K562 (cell line): ENCODE data around the gene CDC45. TPM values are rescaled to one million over a fixed set of nuclear protein-coding genes. Genes with fewer than 3 reads are reported as not detected.
A peak's percentile ranks its signal among the peaks of the same experiment; 100 is the strongest.

Experiments used
- ASH1L ChIP-seq: fragments of 450-650 bp; IDR thresholded peaks from 2 replicates; pipeline ENCODE4 v1.6.1; 2018; ENCODE audit warnings: borderline replicate concordance, mild to moderate bottlenecking, low read depth; ENCODE audit not compliant: partially characterized antibody
- EP400 ChIP-seq: fragments of 450-650 bp; IDR thresholded peaks from 2 replicates; pipeline ENCODE4 v1.6.1; 2017; ENCODE audit warnings: antibody characterized with exemption, mild to moderate bottlenecking, moderate library complexity
- ETV1 ChIP-seq: fragments of 450-650 bp; conservative IDR thresholded peaks from 2 replicates; pipeline ENCODE4 v1.6.1; 2016; ENCODE audit warnings: missing genetic modification characterization, control low read depth, low read depth, missing compliant biosample characterization
- FOXJ2 ChIP-seq: fragments of 200-800 bp; sonication (Bioruptor generic); IDR thresholded peaks from 2 replicates; pipeline ENCODE4 v1.6.1; 2016; ENCODE audit warnings: missing genetic modification characterization, missing compliant biosample characterization
- HDAC1 ChIP-seq, 2 experiments: fragments of 450-650 bp; IDR thresholded peaks; 2 replicates each; pipeline ENCODE4 v1.6.1; 2016 to 2017; ENCODE audit warnings: inconsistent platforms in 1 of 2, mild to moderate bottlenecking in 1 of 2, moderate library complexity in 1 of 2
- ILK ChIP-seq: fragments of 450-650 bp; IDR thresholded peaks from 2 replicates; pipeline ENCODE4 v1.6.1; 2016; ENCODE audit warnings: missing genetic modification characterization, low read depth, mild to moderate bottlenecking, missing compliant biosample characterization, moderate library complexity, borderline replicate concordance
- KLF1 ChIP-seq: fragments of 450-650 bp; IDR thresholded peaks from 2 replicates; pipeline ENCODE4 v1.6.1; 2016; ENCODE audit warnings: missing genetic modification characterization, missing compliant biosample characterization
- MIER1 ChIP-seq: fragments of 450-650 bp; IDR thresholded peaks from 2 replicates; pipeline ENCODE4 v1.6.1; 2016; ENCODE audit warnings: antibody characterized with exemption, mild to moderate bottlenecking, low read depth
- NFIX ChIP-seq: fragments of 250-450 bp; sonication (Bioruptor Pico); IDR thresholded peaks from 2 replicates; pipeline ENCODE4 v1.4.0; 2020; ENCODE audit warnings: low read depth, mild to moderate bottlenecking, moderate library complexity
- TEAD4 ChIP-seq, 2 experiments: sonication (generic) in 1 of 2; formaldehyde crosslinking in 1 of 2; IDR thresholded peaks; 2 replicates each; pipeline versions ENCODE4 v1.6.1 to v1.8.0; 2012 to 2022; ENCODE audit warnings: borderline replicate concordance in 1 of 2, inconsistent platforms in 1 of 2, low read length in 1 of 2, mild to moderate bottlenecking in 1 of 2, missing genetic modification reagents in 1 of 2
- ZFP30 ChIP-seq: fragments of 250-450 bp; sonication (Bioruptor Pico); IDR thresholded peaks from 2 replicates; pipeline ENCODE4 v1.8.0; 2022; ENCODE audit warnings: moderate library complexity, mild to moderate bottlenecking, inconsistent platforms, borderline replicate concordance
- ZNF146 ChIP-seq: IDR thresholded peaks from one replicate; pipeline ENCODE4 v1.6.1; 2018; ENCODE audit warnings: missing compliant biosample characterization; ENCODE audit not compliant: unreplicated experiment
- ZNF184 ChIP-seq: sonication (generic); formaldehyde crosslinking; IDR thresholded peaks from 2 replicates; pipeline ENCODE4 v1.5.0; 2020; ENCODE audit warnings: missing genetic modification reagents
- ZNF354B ChIP-seq: fragments of 250-450 bp; sonication (Bioruptor Pico); IDR thresholded peaks from 2 replicates; pipeline ENCODE4 v1.4.0; 2020
- ZNF77 ChIP-seq: fragments of 250-450 bp; sonication (Bioruptor Pico); IDR thresholded peaks from 2 replicates; pipeline ENCODE4 v1.5.0; 2020
- ZNF79 ChIP-seq: fragments of 250-450 bp; sonication (Bioruptor Pico); IDR thresholded peaks from 2 replicates; pipeline ENCODE4 v1.4.0; 2020; ENCODE audit warnings: low read depth, mild to moderate bottlenecking, moderate library complexity
- polyA plus RNA-seq, 8 experiments: library from polyadenylated mRNA; depleted of rRNA in 4 of 8; stranded (reverse) in 5 of 8; unstranded in 3 of 8; fragments of >200 nt; fragmentation: Nextera tagmentation in 2 of 8; fragmentation: Illumina TruSeq in 1 of 8; extraction: Ambion mirVana in 2 of 8; extraction: Trizol in 1 of 8; gene quantifications; 2 replicates each; pipeline versions ENCODE4 v1.2.1 to v1.2.3, GENCODE V29; 2011 to 2014; ENCODE audit warnings: inconsistent platforms in 1 of 8, missing spikeins in 1 of 8
- total RNA-seq, 7 experiments: library from RNA; depleted of rRNA in 6 of 7; stranded (reverse); fragments of >200 nt in 6 of 7; fragmentation: Illumina TruSeq in 2 of 7; extraction: Trizol in 2 of 7; gene quantifications; 2 replicates each; pipeline versions ENCODE4 v1.2.1 to v1.2.3, GENCODE V29; 2011 to 2021; ENCODE audit warnings: low replicate concordance in 1 of 7
- TF ChIP-seq, protein P1 (sequence below): fragments of 250-450 bp; sonication (Bioruptor Pico); IDR thresholded peaks from 2 replicates; pipeline ENCODE4 v1.5.1; 2021; ENCODE audit warnings: mild to moderate bottlenecking
- TF ChIP-seq, protein P2 (sequence below): sonication (generic); formaldehyde crosslinking; IDR thresholded peaks from 2 replicates; pipeline ENCODE4 v1.4.0; 2020; ENCODE audit warnings: mild to moderate bottlenecking, missing genetic modification reagents
- TF ChIP-seq, protein P3 (sequence below), 2 experiments: fragments of 450-650 bp; IDR thresholded peaks; 2 replicates each; pipeline ENCODE4 v1.6.1; 2016
- TF ChIP-seq, protein P4 (sequence below): sonication (generic); formaldehyde crosslinking; IDR thresholded peaks from 2 replicates; pipeline ENCODE4 v1.8.1; 2023; ENCODE audit warnings: mild to moderate bottlenecking, missing genetic modification reagents, moderate library complexity
- TF ChIP-seq, protein P5 (sequence below): fragments of 250-450 bp; sonication (Bioruptor Pico); IDR thresholded peaks from 2 replicates; pipeline ENCODE4 v1.4.0; 2020; ENCODE audit warnings: borderline replicate concordance

CDC45 gene
- total and polyA plus RNA-seq, 9 of the 15 experiments (the other 6 are each of a cell fraction or from before 2014, with no cell fraction given), result 251 to 580 (median 410) TPM

DNA sequence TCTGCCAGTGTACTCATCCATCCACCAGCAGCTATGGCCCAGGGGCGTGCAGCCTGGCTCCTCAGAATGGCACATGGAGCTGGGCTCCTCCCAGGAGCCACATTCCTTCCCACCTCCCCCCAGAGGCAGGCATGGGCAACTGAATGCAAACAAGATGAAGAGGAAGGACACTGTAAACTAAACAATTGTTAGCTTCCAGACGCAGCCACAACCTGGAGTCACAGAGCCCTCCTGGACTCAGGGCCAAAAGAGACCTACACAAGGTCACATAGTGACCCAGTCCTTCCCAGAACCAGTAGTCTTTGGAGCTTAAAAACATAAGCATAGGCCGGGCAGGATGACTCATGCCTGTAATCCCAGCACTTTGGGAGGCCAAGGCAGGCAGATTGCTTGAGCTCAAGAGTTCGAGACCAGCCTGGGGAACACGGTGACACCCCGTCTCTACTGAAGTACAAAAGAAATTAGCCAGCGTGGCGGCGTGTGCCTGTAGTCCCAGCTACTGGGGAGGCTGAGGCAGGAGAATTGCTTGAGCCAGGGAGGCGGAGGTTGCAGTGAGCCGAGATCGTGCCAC, 75.2 kb downstream of the CDC45 start (continued):
- TF ChIP-seq, protein P1, sequence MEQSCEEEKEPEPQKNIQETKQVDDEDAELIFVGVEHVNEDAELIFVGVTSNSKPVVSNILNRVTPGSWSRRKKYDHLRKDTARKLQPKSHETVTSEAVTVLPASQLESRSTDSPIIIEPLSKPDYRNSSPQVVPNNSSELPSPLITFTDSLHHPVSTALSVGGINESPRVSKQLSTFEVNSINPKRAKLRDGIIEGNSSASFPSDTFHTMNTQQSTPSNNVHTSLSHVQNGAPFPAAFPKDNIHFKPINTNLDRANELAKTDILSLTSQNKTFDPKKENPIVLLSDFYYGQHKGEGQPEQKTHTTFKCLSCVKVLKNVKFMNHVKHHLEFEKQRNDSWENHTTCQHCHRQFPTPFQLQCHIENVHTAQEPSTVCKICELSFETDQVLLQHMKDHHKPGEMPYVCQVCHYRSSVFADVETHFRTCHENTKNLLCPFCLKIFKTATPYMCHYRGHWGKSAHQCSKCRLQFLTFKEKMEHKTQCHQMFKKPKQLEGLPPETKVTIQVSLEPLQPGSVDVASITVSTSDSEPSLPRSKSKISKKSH (CRISPR knock-in tag), result no peak
- TF ChIP-seq MIER1 (no peak), ZNF77 (no peak), KLF1 (tag) (peak; percentile 79; the same call in 1 of the 2 replicates), ZNF146 (no peak), EP400 (no peak), HDAC1 (IDR thresholded peaks at IDR 0.05) (no peak), ZFP30 (CRISPR knock-in tag) (no peak), ETV1 (tag) (no peak), ZNF354B (CRISPR knock-in tag) (no peak), ILK (tag) (no peak), ZNF184 (no peak), NFIX (no peak), FOXJ2 (tag) (no peak), TEAD4 (IDR thresholded peaks at IDR 0.05; ENCODE audit: low read length) (peak; percentile 37; the same call in 1 of the 2 replicates), TEAD4 (CRISPR knock-in tag; IDR thresholded peaks at IDR 0.05; ENCODE audit: borderline replicate concordance) (no peak; the same call in 1 of the 2 replicates), ZNF79 (CRISPR knock-in tag) (no peak), ASH1L (no peak)
- TF ChIP-seq, protein P2, sequence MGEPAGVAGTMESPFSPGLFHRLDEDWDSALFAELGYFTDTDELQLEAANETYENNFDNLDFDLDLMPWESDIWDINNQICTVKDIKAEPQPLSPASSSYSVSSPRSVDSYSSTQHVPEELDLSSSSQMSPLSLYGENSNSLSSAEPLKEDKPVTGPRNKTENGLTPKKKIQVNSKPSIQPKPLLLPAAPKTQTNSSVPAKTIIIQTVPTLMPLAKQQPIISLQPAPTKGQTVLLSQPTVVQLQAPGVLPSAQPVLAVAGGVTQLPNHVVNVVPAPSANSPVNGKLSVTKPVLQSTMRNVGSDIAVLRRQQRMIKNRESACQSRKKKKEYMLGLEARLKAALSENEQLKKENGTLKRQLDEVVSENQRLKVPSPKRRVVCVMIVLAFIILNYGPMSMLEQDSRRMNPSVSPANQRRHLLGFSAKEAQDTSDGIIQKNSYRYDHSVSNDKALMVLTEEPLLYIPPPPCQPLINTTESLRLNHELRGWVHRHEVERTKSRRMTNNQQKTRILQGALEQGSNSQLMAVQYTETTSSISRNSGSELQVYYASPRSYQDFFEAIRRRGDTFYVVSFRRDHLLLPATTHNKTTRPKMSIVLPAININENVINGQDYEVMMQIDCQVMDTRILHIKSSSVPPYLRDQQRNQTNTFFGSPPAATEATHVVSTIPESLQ (CRISPR knock-in tag), result no peak
- TF ChIP-seq, protein P3, sequence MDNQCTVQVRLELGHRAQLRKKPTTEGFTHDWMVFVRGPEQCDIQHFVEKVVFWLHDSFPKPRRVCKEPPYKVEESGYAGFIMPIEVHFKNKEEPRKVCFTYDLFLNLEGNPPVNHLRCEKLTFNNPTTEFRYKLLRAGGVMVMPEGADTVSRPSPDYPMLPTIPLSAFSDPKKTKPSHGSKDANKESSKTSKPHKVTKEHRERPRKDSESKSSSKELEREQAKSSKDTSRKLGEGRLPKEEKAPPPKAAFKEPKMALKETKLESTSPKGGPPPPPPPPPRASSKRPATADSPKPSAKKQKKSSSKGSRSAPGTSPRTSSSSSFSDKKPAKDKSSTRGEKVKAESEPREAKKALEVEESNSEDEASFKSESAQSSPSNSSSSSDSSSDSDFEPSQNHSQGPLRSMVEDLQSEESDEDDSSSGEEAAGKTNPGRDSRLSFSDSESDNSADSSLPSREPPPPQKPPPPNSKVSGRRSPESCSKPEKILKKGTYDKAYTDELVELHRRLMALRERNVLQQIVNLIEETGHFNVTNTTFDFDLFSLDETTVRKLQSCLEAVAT (IDR thresholded peaks at IDR 0.05), result no peak
- TF ChIP-seq, protein P4, sequence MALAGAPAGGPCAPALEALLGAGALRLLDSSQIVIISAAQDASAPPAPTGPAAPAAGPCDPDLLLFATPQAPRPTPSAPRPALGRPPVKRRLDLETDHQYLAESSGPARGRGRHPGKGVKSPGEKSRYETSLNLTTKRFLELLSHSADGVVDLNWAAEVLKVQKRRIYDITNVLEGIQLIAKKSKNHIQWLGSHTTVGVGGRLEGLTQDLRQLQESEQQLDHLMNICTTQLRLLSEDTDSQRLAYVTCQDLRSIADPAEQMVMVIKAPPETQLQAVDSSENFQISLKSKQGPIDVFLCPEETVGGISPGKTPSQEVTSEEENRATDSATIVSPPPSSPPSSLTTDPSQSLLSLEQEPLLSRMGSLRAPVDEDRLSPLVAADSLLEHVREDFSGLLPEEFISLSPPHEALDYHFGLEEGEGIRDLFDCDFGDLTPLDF (CRISPR knock-in tag), result no peak
- TF ChIP-seq, protein P5, sequence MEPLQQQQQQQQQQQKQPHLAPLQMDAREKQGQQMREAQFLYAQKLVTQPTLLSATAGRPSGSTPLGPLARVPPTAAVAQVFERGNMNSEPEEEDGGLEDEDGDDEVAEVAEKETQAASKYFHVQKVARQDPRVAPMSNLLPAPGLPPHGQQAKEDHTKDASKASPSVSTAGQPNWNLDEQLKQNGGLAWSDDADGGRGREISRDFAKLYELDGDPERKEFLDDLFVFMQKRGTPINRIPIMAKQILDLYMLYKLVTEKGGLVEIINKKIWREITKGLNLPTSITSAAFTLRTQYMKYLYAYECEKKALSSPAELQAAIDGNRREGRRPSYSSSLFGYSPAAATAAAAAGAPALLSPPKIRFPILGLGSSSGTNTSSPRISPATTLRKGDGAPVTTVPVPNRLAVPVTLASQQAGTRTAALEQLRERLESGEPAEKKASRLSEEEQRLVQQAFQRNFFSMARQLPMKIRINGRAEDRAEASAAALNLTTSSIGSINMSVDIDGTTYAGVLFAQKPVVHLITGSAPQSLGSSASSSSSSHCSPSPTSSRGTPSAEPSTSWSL, result no peak
